CD4-positive, alpha-beta T cell (primary cell): ENCODE results near the gene CYB561A3. TPM values are rescaled to one million over a fixed set of nuclear protein-coding genes. Genes with fewer than 3 reads are reported as not detected.

Experiments used
- ATAC-seq: fragments of 200-7000 bp; cut with Tn5 transposase; one replicate; pipeline ENCODE4 v1.10.0; 2022; ENCODE audit warnings: mild to moderate bottlenecking; ENCODE audit not compliant: poor library complexity
- CTCF ChIA-PET: fragments of 350-600 bp; sonication (Branson Sonifier 250); formaldehyde crosslinking; loops from one replicate; lab custom pipeline; 2021; ENCODE audit warnings: antibody characterized with exemption, inconsistent platforms; lab: Charles Lee
- POLR2A ChIA-PET: fragments of 350-600 bp; sonication (Branson Sonifier 250); formaldehyde crosslinking; loops from one replicate; lab custom pipeline; 2021; ENCODE audit warnings: antibody characterized with exemption, inconsistent platforms; lab: Charles Lee
- DNase-seq, 14 experiments: peaks; one replicate each; pipeline ENCODE4 v3.0.0-alpha.2; 2013 to 2020; ENCODE audit warnings: mixed read lengths in 2 of 14
- H3K27ac ChIP-seq, 2 donors: one replicate each; pipeline versions ENCODE4 v1.5.1 to v1.7.0; 2013; ENCODE audit warnings: low read length in 2 of 2, low read depth in 1 of 2, mild to moderate bottlenecking in 1 of 2
- H3K27me3 ChIP-seq, 2 experiments: 1 replicate in 1 of 2; 2 replicates in 1 of 2; pipeline versions ENCODE4 v1.6.1 to v1.7.0; 2013; ENCODE audit warnings: low read length in 2 of 2, control low read depth in 1 of 2, mild to moderate bottlenecking in 1 of 2, moderate library complexity in 1 of 2; ENCODE audit not compliant: insufficient read depth in 2 of 2, control insufficient read depth in 1 of 2
- H3K36me3 ChIP-seq: one replicate; pipeline ENCODE4 v1.6.1; 2013; ENCODE audit warnings: low read length, control low read depth; ENCODE audit not compliant: insufficient read depth
- H3K4me1 ChIP-seq: one replicate; pipeline ENCODE4 v1.6.1; 2013; ENCODE audit warnings: low read length, control low read depth; ENCODE audit not compliant: insufficient read depth
- H3K4me3 ChIP-seq: one replicate; pipeline ENCODE4 v1.5.1; 2013; ENCODE audit warnings: mild to moderate bottlenecking, low read length, moderate library complexity
- H3K9me3 ChIP-seq, 2 experiments: 1 replicate in 1 of 2; 2 replicates in 1 of 2; pipeline versions ENCODE4 v1.6.1 to v1.7.0; 2013; ENCODE audit warnings: low read length in 2 of 2, mild to moderate bottlenecking in 2 of 2, control low read depth in 1 of 2, moderate library complexity in 1 of 2; ENCODE audit not compliant: control insufficient read depth in 1 of 2, insufficient read depth in 1 of 2
- H3K27ac Mint-ChIP-seq: one replicate; pipeline ENCODE4 v1.8.0; 2020; ENCODE audit warnings: mixed read lengths
- H3K27me3 Mint-ChIP-seq: one replicate; pipeline ENCODE4 v1.8.0; 2021; ENCODE audit warnings: mixed read lengths
- H3K36me3 Mint-ChIP-seq: one replicate; pipeline ENCODE4 v1.8.0; 2021; ENCODE audit warnings: low read depth, mixed read lengths
- H3K4me1 Mint-ChIP-seq: one replicate; pipeline ENCODE4 v1.8.0; 2021; ENCODE audit warnings: low read depth, mixed read lengths
- H3K4me3 Mint-ChIP-seq: one replicate; pipeline ENCODE4 v1.8.0; 2020; ENCODE audit warnings: mild to moderate bottlenecking, mixed read lengths
- H3K9me3 Mint-ChIP-seq: one replicate; pipeline ENCODE4 v1.8.0; 2020; ENCODE audit warnings: mixed read lengths
- intact Hi-C, 2 experiments: fragments of 100-400 bp; cut with DNase I in 1 of 2; cut with micrococcal nuclease in 1 of 2; formaldehyde crosslinking; loops; one replicate each; pipeline versions ENCODE4 v1.15.1 to v1.9.0; 2023 to 2025; cut with DNase I, micrococcal nuclease
- total RNA-seq, 174 experiments: library from RNA in 2 of 174; stranded (reverse) in 2 of 174; gene quantifications; one replicate each; pipeline ENCODE4 v1.2.3 and lab custom pipeline; 2021 to 2026
- TF ChIP-seq, protein P1 (sequence below): fragments of 200-600 bp; IDR thresholded peaks from one replicate; pipeline ENCODE4 v1.8.0; 2022; ENCODE audit warnings: antibody characterized with exemption, mild to moderate bottlenecking

CYB561A3 gene
- total RNA-seq, 2 experiments from 2014 or later, result 24.4 to 25.8 TPM

DNA sequence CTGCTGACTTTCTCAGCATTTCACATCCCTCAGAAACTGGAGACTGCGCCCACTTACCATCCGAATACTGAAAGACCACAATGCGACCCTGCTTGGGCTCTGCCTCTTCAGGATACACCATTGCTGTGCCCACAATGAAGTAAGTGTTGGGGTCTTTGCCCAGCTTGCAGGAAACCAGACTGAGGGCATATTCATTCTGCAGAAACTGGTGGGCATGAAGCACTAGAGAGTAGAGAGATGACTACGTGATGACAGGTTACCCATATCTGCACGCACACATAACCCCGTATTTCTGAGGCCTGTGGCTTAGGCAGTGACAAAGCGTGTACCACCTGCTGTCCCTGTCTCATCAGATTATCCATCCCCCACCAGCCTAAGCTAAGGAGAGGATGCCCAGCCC lies 51.9 kb downstream of the CYB561A3 start:
- no peaks in the 10 kb centered on the region for H3K27me3 ChIP-seq

DNA sequence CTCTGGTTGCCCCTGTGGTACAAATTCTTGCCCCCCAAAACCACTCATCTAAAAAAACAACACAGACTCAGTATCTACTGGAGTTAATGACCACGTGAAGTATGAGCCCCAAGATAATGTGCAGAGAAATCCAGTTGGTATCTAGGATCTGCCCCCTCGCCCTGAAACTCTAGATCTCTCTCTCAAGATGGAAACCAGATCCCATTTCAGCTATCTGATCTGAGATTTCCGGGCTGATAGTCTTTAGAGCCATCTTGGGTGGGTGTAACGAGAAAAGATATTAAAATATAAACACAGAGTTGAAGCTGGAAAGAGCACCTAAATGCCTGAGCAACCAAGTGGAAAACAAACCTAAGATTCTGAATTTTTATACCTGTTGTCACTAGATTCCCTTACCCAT lies 52.5 kb downstream of the CYB561A3 start:
- TF ChIP-seq, protein P1, sequence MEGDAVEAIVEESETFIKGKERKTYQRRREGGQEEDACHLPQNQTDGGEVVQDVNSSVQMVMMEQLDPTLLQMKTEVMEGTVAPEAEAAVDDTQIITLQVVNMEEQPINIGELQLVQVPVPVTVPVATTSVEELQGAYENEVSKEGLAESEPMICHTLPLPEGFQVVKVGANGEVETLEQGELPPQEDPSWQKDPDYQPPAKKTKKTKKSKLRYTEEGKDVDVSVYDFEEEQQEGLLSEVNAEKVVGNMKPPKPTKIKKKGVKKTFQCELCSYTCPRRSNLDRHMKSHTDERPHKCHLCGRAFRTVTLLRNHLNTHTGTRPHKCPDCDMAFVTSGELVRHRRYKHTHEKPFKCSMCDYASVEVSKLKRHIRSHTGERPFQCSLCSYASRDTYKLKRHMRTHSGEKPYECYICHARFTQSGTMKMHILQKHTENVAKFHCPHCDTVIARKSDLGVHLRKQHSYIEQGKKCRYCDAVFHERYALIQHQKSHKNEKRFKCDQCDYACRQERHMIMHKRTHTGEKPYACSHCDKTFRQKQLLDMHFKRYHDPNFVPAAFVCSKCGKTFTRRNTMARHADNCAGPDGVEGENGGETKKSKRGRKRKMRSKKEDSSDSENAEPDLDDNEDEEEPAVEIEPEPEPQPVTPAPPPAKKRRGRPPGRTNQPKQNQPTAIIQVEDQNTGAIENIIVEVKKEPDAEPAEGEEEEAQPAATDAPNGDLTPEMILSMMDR, result no peak
- no peak overlapping the region for H3K4me3 ChIP-seq
- no peaks in the 10 kb centered on the region for H3K27me3 ChIP-seq
- H3K4me1 ChIP-seq, result no peaks in the 10 kb centered on the region
- Mint-ChIP-seq H3K4me1 (no peaks in the 10 kb centered on the region), H3K36me3 (peaks cover 2% of the 10 kb centered on the region), H3K27ac (no peak overlapping the region), H3K27me3 (no peaks in the 10 kb centered on the region), H3K9me3 (no peaks in the 10 kb centered on the region), H3K4me3 (no peak overlapping the region)
- peaks cover 89% of the 10 kb centered on the region for H3K36me3 ChIP-seq
- POLR2A ChIA-PET, result no interaction called here
- no peak overlapping the region for H3K27ac ChIP-seq
- no peak for DNase-seq
- no peaks in the 10 kb centered on the region for H3K9me3 ChIP-seq
- CTCF ChIA-PET, result no interaction called here
- ATAC-seq, result no peak
- intact Hi-C loops, result no loop called here

More for the DNA sequence above, 51.9 kb downstream of the CYB561A3 start:
- intact Hi-C loops, result no loop called here
- Mint-ChIP-seq H3K4me1 (no peaks in the 10 kb centered on the region), H3K4me3 (no peak overlapping the region), H3K27ac (no peak overlapping the region), H3K27me3 (no peaks in the 10 kb centered on the region), H3K36me3 (no peaks in the 10 kb centered on the region), H3K9me3 (no peaks in the 10 kb centered on the region)
- Histone ChIP-seq H3K36me3 (peaks cover 91% of the 10 kb centered on the region), H3K4me1 (no peaks in the 10 kb centered on the region), H3K27ac (no peak overlapping the region), H3K9me3 (no peaks in the 10 kb centered on the region), H3K4me3 (no peak overlapping the region)
- DNase-seq (no peak), ATAC-seq (no peak)
- TF ChIP-seq, protein P1, result no peak
- CTCF ChIA-PET, result no interaction called here
- POLR2A ChIA-PET, result no interaction called here

DNA sequence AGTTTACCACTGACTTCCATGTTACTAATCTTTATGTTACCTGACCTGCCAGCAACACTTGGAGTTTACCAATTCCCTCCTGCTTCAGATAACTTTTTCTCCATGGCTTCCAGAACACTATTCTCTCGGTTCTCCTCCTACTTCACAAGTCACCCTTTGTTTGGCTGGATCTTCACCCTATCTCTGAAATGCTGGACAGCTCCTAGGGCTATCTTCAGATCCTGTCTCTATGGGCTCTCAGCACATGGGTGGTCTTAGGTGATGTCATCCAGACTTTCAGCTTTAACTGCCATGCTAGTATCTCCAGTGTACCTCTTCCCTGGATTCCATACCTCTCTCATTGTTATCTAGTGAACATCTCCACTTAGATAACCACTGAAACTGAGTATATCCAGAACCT lies 54.3 kb downstream of the CYB561A3 start:
- POLR2A ChIA-PET, result no interaction called here
- H3K27me3 ChIP-seq, result no peaks in the 10 kb centered on the region
- DNase-seq (no peak), ATAC-seq (no peak)
- no peaks in the 10 kb centered on the region for H3K9me3 ChIP-seq
- Mint-ChIP-seq H3K4me1 (no peaks in the 10 kb centered on the region), H3K27me3 (no peaks in the 10 kb centered on the region), H3K4me3 (no peak overlapping the region), H3K36me3 (peaks cover 20% of the 10 kb centered on the region), H3K9me3 (no peaks in the 10 kb centered on the region), H3K27ac (no peak overlapping the region)
- H3K36me3 ChIP-seq, result peaks cover 88% of the 10 kb centered on the region
- TF ChIP-seq, protein P1, result no peak
- no peak overlapping the region for H3K4me3 ChIP-seq
- H3K27ac ChIP-seq, result no peak overlapping the region
- intact Hi-C loops, result no loop called here
- no peaks in the 10 kb centered on the region for H3K4me1 ChIP-seq
- CTCF ChIA-PET, result no interaction called here
